A549 (cell line): ENCODE measurements around the gene TSPAN5. TPM values are rescaled to one million over a fixed set of nuclear protein-coding genes. Genes with fewer than 3 reads are reported as not detected.

ENCODE experiments used
- ATAC-seq, 2 experiments: fragments of 200-7000 bp in 1 of 2; fragments of >200 bp in 1 of 2; cut with Nextera tagmentation in 1 of 2; cut with Tn5 transposase in 1 of 2; 3 replicates each; pipeline versions ENCODE4 v1.8.0 to v1.9.1; 2018 to 2020; ENCODE audit warnings: mild to moderate bottlenecking in 1 of 2, moderate library complexity in 1 of 2
- CTCF ChIA-PET: fragments of 300-600 bp; sonication (Branson Sonifier 250); formaldehyde crosslinking; extraction: SDS; loops from one replicate; lab custom pipeline; 2021; ENCODE audit warnings: antibody characterized with exemption, inconsistent platforms; lab: Yijun Ruan, JAX
- POLR2A ChIA-PET: fragments of 350-600 bp; formaldehyde crosslinking; extraction: SDS; loops from one replicate; lab custom pipeline; 2021; ENCODE audit warnings: antibody characterized with exemption, inconsistent platforms; lab: Yijun Ruan, JAX
- DNase-seq, 2 experiments: peaks; one replicate each; pipeline versions ENCODE4 v3.0.0 to v3.0.0-alpha.2; 2011 to 2016; ENCODE audit warnings: low read depth in 1 of 2, low spot score in 1 of 2
- FAIRE-seq: peaks from 2 replicates; lab custom pipeline; 2011; peaks lifted over from hg19 to GRCh38; lab: Jason Lieb, UNC
- H3K27ac ChIP-seq, 2 experiments: fragments of >200 bp; sonication (Bioruptor Twin); formaldehyde crosslinking; 3 replicates each; pipeline ENCODE4 v1.5.1; 2016 to 2017
- H3K4me1 ChIP-seq: fragments of >200 bp; sonication (Bioruptor Twin); formaldehyde crosslinking; 3 replicates; pipeline ENCODE4 v1.6.1; 2016
- H3K4me2 ChIP-seq: fragments of >200 bp; sonication (Bioruptor Twin); formaldehyde crosslinking; 3 replicates; pipeline ENCODE4 v1.6.1; 2016
- H3K4me3 ChIP-seq: fragments of >200 bp; sonication (Bioruptor Twin); formaldehyde crosslinking; 3 replicates; pipeline ENCODE4 v1.5.1; 2016
- H3K9me3 ChIP-seq: fragments of >200 bp; sonication (Bioruptor Twin); formaldehyde crosslinking; 3 replicates; pipeline ENCODE4 v1.6.1; 2016
- ATOH8 ChIP-seq: fragments of 250-450 bp; sonication (Bioruptor Pico); IDR thresholded peaks from 2 replicates; pipeline ENCODE4 v1.5.0; 2020; ENCODE audit warnings: low read depth, mild to moderate bottlenecking, moderate library complexity
- BHLHE40 ChIP-seq: IDR thresholded peaks from 2 replicates; pipeline ENCODE4 v1.6.1; 2012; ENCODE audit warnings: low read depth, low read length, inconsistent platforms
- CHD4 ChIP-seq: fragments of 200-600 bp; sonication (generic); IDR thresholded peaks from 2 replicates; pipeline ENCODE4 v1.6.1; 2016; ENCODE audit warnings: antibody characterized with exemption, mild to moderate bottlenecking, borderline replicate concordance
- CTCF ChIP-seq: fragments of >200 bp; sonication (Bioruptor Twin); formaldehyde crosslinking; IDR thresholded peaks from 3 replicates; pipeline ENCODE4 v1.5.1; 2016
- EP300 ChIP-seq, 2 experiments: fragments of >200 bp; sonication (Bioruptor Twin); formaldehyde crosslinking; IDR thresholded peaks; 2 replicates in 1 of 2; 3 replicates in 1 of 2; pipeline ENCODE4 v1.6.1; 2016 to 2017
- FOSB ChIP-seq: fragments of 250-450 bp; sonication (Bioruptor Pico); IDR thresholded peaks from 2 replicates; pipeline ENCODE4 v1.5.0; 2020; ENCODE audit warnings: mild to moderate bottlenecking, moderate library complexity
- FOXS1 ChIP-seq: fragments of 250-450 bp; sonication (Bioruptor Pico); IDR thresholded peaks from 2 replicates; pipeline ENCODE4 v1.5.0; 2020; ENCODE audit warnings: mild to moderate bottlenecking, moderate library complexity
- HES2 ChIP-seq: fragments of >200 bp; sonication (Bioruptor Twin); formaldehyde crosslinking; IDR thresholded peaks from 2 replicates; pipeline ENCODE4 v1.6.1; 2016
- HEYL ChIP-seq: fragments of 250-450 bp; sonication (Bioruptor Pico); IDR thresholded peaks from 2 replicates; pipeline ENCODE4 v1.8.0; 2021; ENCODE audit warnings: mild to moderate bottlenecking, moderate library complexity
- HMGXB4 ChIP-seq: fragments of 250-450 bp; sonication (Bioruptor Pico); IDR thresholded peaks from 2 replicates; pipeline ENCODE4 v1.5.0; 2021; ENCODE audit warnings: mild to moderate bottlenecking, moderate library complexity, borderline replicate concordance
- KDM1A ChIP-seq: fragments of 200-600 bp; sonication (generic); IDR thresholded peaks from 2 replicates; pipeline ENCODE4 v1.6.1; 2016; ENCODE audit warnings: low read depth, mild to moderate bottlenecking
- NFE2L2 ChIP-seq: fragments of 150-350 bp; conservative IDR thresholded peaks from 2 replicates; pipeline ENCODE4 v1.6.1; 2014; ENCODE audit warnings: low read length
- PBX3 ChIP-seq: IDR thresholded peaks from 2 replicates; pipeline ENCODE4 v1.6.1; 2012
- POLR2AphosphoS2 ChIP-seq: conservative IDR thresholded peaks from 2 replicates; pipeline ENCODE4 v1.6.1; 2012; ENCODE audit warnings: low read length, improper control_type of control experiment, inconsistent platforms
- RFX5 ChIP-seq: fragments of 450-650 bp; IDR thresholded peaks from 2 replicates; pipeline ENCODE4 v1.7.1; 2014; ENCODE audit warnings: antibody characterized with exemption, mild to moderate bottlenecking, moderate library complexity
- RNF2 ChIP-seq: fragments of 200-600 bp; sonication (generic); IDR thresholded peaks from 2 replicates; pipeline ENCODE4 v1.6.1; 2016; ENCODE audit warnings: low read depth, mild to moderate bottlenecking, antibody characterized with exemption, moderate library complexity, borderline replicate concordance
- SMC3 ChIP-seq: fragments of >200 bp; sonication (Bioruptor Twin); formaldehyde crosslinking; IDR thresholded peaks from 3 replicates; pipeline ENCODE4 v1.6.1; 2018; ENCODE audit warnings: inconsistent platforms
- SREBF2 ChIP-seq: fragments of 450-650 bp; IDR thresholded peaks from 2 replicates; pipeline ENCODE4 v1.6.1; 2014; ENCODE audit warnings: mild to moderate bottlenecking, moderate library complexity
- ZSCAN20 ChIP-seq: fragments of 250-450 bp; sonication (Bioruptor Pico); IDR thresholded peaks from 2 replicates; pipeline ENCODE4 v1.8.0; 2022; ENCODE audit warnings: mild to moderate bottlenecking, moderate library complexity
- WGBS: methylation state at CpG from one replicate; pipeline ENCODE4 v1.1.6; 2017; ENCODE audit errors: missing lambda C conversion rate; 5-methylcytosine and 5-hydroxymethylcytosine counted together
- polyA plus RNA-seq, 4 experiments: library from polyadenylated mRNA; depleted of rRNA in 3 of 4; stranded (reverse); fragments of >200 nt; fragmentation: RNase III in 1 of 4; extraction: RNeasy Plus Mini Kit Qiagen cat#74134 plus additional on column Dnase treatment in 1 of 4; gene quantifications; 2 replicates in 3 of 4; 3 replicates in 1 of 4; pipeline ENCODE4 v1.2.3, GENCODE V29; 2011 to 2017

TSPAN5 gene
- polyA plus RNA-seq, 2 of the 4 experiments (the other 2 are of a cell fraction) = 9.5 to 12.4 TPM

- ATAC-seq (no peak), DNase-seq (no peak), FAIRE-seq (no peak)
- Histone ChIP-seq H3K27ac (no peak overlapping the region), H3K4me3 (no peak overlapping the region), H3K4me2 (no peak overlapping the region), H3K9me3 (no peaks in the 10 kb centered on the region), H3K4me1 (no peaks in the 10 kb centered on the region)
- no peak for TF ChIP-seq SMC3
- TF ChIP-seq HEYL (CRISPR knock-in tag) = no peak
- TF ChIP-seq NFE2L2 = no peak
- no peak for TF ChIP-seq KDM1A
- no peak for TF ChIP-seq POLR2AphosphoS2
- TF ChIP-seq CHD4 = no peak
- no peak for TF ChIP-seq FOXS1
- TF ChIP-seq EP300 (IDR thresholded peaks at IDR 0.05) = no peak
- no peak for TF ChIP-seq RFX5
- no peak for TF ChIP-seq HES2
- TF ChIP-seq BHLHE40 = no peak
- TF ChIP-seq FOSB = no peak
- no peak for TF ChIP-seq PBX3
- TF ChIP-seq HMGXB4 = no peak
- TF ChIP-seq RNF2 = no peak
- 78% methylated on average over 7 of the region's 7 CpGs for WGBS
- POLR2A ChIA-PET = no interaction called here
- CTCF ChIA-PET = no interaction called here
Measured at GRCh38 chr4:98567611-98568010, 90.8 kb downstream of the TSPAN5 start.

- Histone ChIP-seq H3K4me1 (no peaks in the 10 kb centered on the region), H3K9me3 (no peaks in the 10 kb centered on the region), H3K27ac (no peak overlapping the region), H3K4me2 (no peak overlapping the region), H3K4me3 (no peak overlapping the region)
- CTCF ChIA-PET = interaction anchor here (1.4 kb wide), 1 partner anchor 21 kb away, joined by 3 read pairs; no protein-coding TSS in a partner anchor
- FAIRE-seq (no peak), DNase-seq (no peak), ATAC-seq (no peak)
- 87% methylated on average over 9 of the region's 11 CpGs for WGBS
- TF ChIP-seq HEYL (CRISPR knock-in tag) = no peak
- TF ChIP-seq ATOH8 (CRISPR knock-in tag) = no peak
- no peak for TF ChIP-seq ZSCAN20
- no peak for TF ChIP-seq CTCF
- TF ChIP-seq SREBF2 = no peak
- POLR2A ChIA-PET = interaction anchor here (0.5 kb wide), 1 partner anchor 60 kb away, joined by 4 read pairs; no protein-coding TSS in a partner anchor
Measured at GRCh38 chr4:98566361-98567008, 91.9 kb downstream of the TSPAN5 start.
